Liver (tissue), 3 donors: ENCODE measurements around the gene SCP2.

ENCODE experiments used
- FOXA2 ChIP-seq: IDR thresholded peaks from 2 replicates; pipeline ENCODE4 v1.6.1; 2016; ENCODE audit warnings: antibody characterized with exemption
- GABPA ChIP-seq, 2 donors: IDR thresholded peaks in 1 of 2; conservative IDR thresholded peaks in 1 of 2; 2 replicates each; pipeline ENCODE4 v1.6.1; 2016; ENCODE audit warnings: antibody characterized with exemption in 2 of 2, mild to moderate bottlenecking in 1 of 2, moderate library complexity in 1 of 2
- JUND ChIP-seq, 2 donors: IDR thresholded peaks; 2 replicates each; pipeline ENCODE4 v1.6.1; 2016; ENCODE audit warnings: antibody characterized with exemption in 2 of 2
- RAD21 ChIP-seq, 2 donors: IDR thresholded peaks; 2 replicates each; pipeline ENCODE4 v1.6.1; 2016; ENCODE audit warnings: antibody characterized with exemption in 2 of 2, mild to moderate bottlenecking in 2 of 2
- TF ChIP-seq, protein P1 (sequence below): fragments of 150-350 bp; IDR thresholded peaks from 2 replicates; pipeline ENCODE4 v1.5.1; 2017; ENCODE audit warnings: improper control_type of control experiment, low read depth, low read length; ENCODE audit not compliant: missing input control
- TF ChIP-seq, protein P2 (sequence below): IDR thresholded peaks from 2 replicates; pipeline ENCODE4 v1.6.1; 2016; ENCODE audit warnings: antibody characterized with exemption
- donor health status: healthy.
- donor health status: healthy.

DNA sequence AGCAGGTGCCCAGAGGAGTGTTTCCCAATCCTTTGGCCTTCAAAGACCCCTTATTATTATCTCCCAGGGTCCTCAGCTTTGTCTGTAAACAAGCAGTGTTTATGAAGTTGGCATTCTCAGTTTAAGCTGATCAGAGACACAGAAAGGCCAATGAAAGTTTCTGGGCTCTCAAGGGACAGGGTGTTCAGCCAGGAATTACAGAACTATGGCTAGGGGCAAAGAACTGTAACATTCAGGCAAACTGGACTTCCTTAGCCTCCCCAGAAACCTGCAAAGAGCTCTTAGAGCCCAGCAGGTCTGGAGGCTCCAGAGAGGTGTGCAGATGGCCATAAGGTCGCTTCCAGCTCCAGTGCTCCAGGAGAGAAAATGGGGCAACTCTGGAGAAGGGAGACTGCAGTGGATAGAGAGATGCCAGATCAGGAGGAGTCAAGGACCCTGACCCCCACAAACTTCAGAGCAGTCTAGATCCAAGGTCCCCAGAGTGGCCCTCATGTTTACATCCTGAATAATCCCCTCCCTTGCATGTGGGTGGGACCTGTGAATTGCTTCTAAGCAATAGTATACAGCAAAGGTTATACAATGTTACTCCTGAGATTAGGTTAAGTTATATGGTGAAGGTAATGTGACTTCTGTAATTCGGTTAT, 11.7 kb upstream of the SCP2 start:
- TF ChIP-seq GABPA (IDR thresholded peaks at IDR 0.05 in 1 of 2, conservative IDR thresholded peaks at IDR 0.05 in 1 of 2) = no peak
- TF ChIP-seq RAD21 (IDR thresholded peaks at IDR 0.05) = no peak
- TF ChIP-seq, protein P1, sequence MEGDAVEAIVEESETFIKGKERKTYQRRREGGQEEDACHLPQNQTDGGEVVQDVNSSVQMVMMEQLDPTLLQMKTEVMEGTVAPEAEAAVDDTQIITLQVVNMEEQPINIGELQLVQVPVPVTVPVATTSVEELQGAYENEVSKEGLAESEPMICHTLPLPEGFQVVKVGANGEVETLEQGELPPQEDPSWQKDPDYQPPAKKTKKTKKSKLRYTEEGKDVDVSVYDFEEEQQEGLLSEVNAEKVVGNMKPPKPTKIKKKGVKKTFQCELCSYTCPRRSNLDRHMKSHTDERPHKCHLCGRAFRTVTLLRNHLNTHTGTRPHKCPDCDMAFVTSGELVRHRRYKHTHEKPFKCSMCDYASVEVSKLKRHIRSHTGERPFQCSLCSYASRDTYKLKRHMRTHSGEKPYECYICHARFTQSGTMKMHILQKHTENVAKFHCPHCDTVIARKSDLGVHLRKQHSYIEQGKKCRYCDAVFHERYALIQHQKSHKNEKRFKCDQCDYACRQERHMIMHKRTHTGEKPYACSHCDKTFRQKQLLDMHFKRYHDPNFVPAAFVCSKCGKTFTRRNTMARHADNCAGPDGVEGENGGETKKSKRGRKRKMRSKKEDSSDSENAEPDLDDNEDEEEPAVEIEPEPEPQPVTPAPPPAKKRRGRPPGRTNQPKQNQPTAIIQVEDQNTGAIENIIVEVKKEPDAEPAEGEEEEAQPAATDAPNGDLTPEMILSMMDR = no peak
- TF ChIP-seq, protein P2, sequence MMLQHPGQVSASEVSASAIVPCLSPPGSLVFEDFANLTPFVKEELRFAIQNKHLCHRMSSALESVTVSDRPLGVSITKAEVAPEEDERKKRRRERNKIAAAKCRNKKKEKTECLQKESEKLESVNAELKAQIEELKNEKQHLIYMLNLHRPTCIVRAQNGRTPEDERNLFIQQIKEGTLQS = no peak
- no peak for TF ChIP-seq FOXA2
- no peak for TF ChIP-seq JUND (IDR thresholded peaks at IDR 0.05)
